CD4-positive, alpha-beta T cell treated with Interleukin-2 at 100 ng/mL for 4 hours (primary cell): ENCODE results near the gene ASXL1.

Experiments
- DNase-seq: peaks from one replicate; pipeline ENCODE4 v3.0.0-alpha.2; 2020; ENCODE audit warnings: low spot score

The ASXL1 gene

GRCh38 chr20:32466739-32467505, 108.8 kb downstream of the ASXL1 start:
- DNase-seq = no peak

- DNase-seq = no peak
Measured at GRCh38 chr20:32467506-32468312, 109.6 kb downstream of the ASXL1 start.

GRCh38 chr20:32468313-32468640, 110.1 kb downstream of the ASXL1 start:
- DNase-seq = no peak

GRCh38 chr20:32468860-32469259, 110.7 kb downstream of the ASXL1 start:
- DNase-seq = no peak

GRCh38 chr20:32470025-32470861, 112.1 kb downstream of the ASXL1 start:
- no peak for DNase-seq

- no peak for DNase-seq
Measured at GRCh38 chr20:32470940-32471339, 112.8 kb downstream of the ASXL1 start.

GRCh38 chr20:32472581-32473207, 114.6 kb downstream of the ASXL1 start:
- DNase-seq = no peak

- no peak for DNase-seq
Measured at GRCh38 chr20:32473231-32474008, 115.3 kb downstream of the ASXL1 start.

GRCh38 chr20:32474009-32474716, 116.0 kb downstream of the ASXL1 start:
- no peak for DNase-seq

GRCh38 chr20:32474717-32474966, 116.5 kb downstream of the ASXL1 start:
- DNase-seq = no peak

- no peak for DNase-seq
Measured at GRCh38 chr20:32474967-32475811, 117.1 kb downstream of the ASXL1 start.

- no peak for DNase-seq
Measured at GRCh38 chr20:32476684-32477593, 118.8 kb downstream of the ASXL1 start.

GRCh38 chr20:32477594-32478512, 119.7 kb downstream of the ASXL1 start:
- no peak for DNase-seq

GRCh38 chr20:32478576-32478975, 120.4 kb downstream of the ASXL1 start:
- DNase-seq = no peak

GRCh38 chr20:32479012-32479411, 120.9 kb downstream of the ASXL1 start:
- DNase-seq = no peak

GRCh38 chr20:32479697-32480171, 121.6 kb downstream of the ASXL1 start:
- no peak for DNase-seq

GRCh38 chr20:32480371-32481241, 122.5 kb downstream of the ASXL1 start:
- DNase-seq = no peak
